Hematopoietic multipotent progenitor cell treated with erythropoietin and hydrocortisone succinate and interleukin-3 and kit ligand, for 4 days (in vitro differentiated cells): Measurements from ENCODE around the gene ABCA12.
A peak's percentile ranks its signal among the peaks of the same experiment; 100 is the strongest.
"Not testable (repeated sequence)": the region's sequence is repeated elsewhere in the genome, so short reads cannot be mapped to it uniquely, and the experiment has no call there.

Experiments
- DNase-seq: peaks from one replicate; pipeline ENCODE4 v3.0.0-alpha.2; 2015

Gene ABCA12

GRCh38 chr2:215138479-215138878 is at the start of gene ABCA12:
TSS of gene ABCA12 (minus strand) at chr2:215138626. CDS start at chr2:215138208, 418 bp downstream.
- no peak for DNase-seq

GRCh38 chr2:215188078-215188477 is 49.7 kb upstream of the ABCA12 start:
- DNase-seq, result peak; percentile 18

GRCh38 chr2:215186021-215186420 is 47.6 kb upstream of the ABCA12 start:
- no peak for DNase-seq

GRCh38 chr2:215178121-215178520 is 39.7 kb upstream of the ABCA12 start:
- DNase-seq, result no peak

GRCh38 chr2:215171796-215172195 is 33.4 kb upstream of the ABCA12 start:
- no peak for DNase-seq

GRCh38 chr2:215171151-215171550 is 32.7 kb upstream of the ABCA12 start:
- DNase-seq, result peak; percentile 4

- not testable (repeated sequence) for DNase-seq
Observed at GRCh38 chr2:215166505-215166904, 28.1 kb upstream of the ABCA12 start.

GRCh38 chr2:215163319-215163718 is 24.9 kb upstream of the ABCA12 start:
- not testable (repeated sequence) for DNase-seq

- no peak for DNase-seq
Observed at GRCh38 chr2:215161301-215161829, 22.9 kb upstream of the ABCA12 start.

- no peak for DNase-seq
Observed at GRCh38 chr2:215160081-215160480, 21.7 kb upstream of the ABCA12 start.

- no peak for DNase-seq
Observed at GRCh38 chr2:215156453-215156852, 18.0 kb upstream of the ABCA12 start.

- DNase-seq, result no peak
Observed at GRCh38 chr2:215149894-215150293, 11.5 kb upstream of the ABCA12 start.

- DNase-seq, result no peak
Observed at GRCh38 chr2:215149486-215149885, 11.1 kb upstream of the ABCA12 start.

- no peak for DNase-seq
Observed at GRCh38 chr2:215149060-215149459, 10.6 kb upstream of the ABCA12 start.

- DNase-seq, result no peak
Observed at GRCh38 chr2:215145611-215146010, 7.2 kb upstream of the ABCA12 start.

- no peak for DNase-seq
Observed at GRCh38 chr2:215144106-215144875, 5.9 kb upstream of the ABCA12 start.

GRCh38 chr2:215143458-215143857 is 5.0 kb upstream of the ABCA12 start:
- DNase-seq, result no peak

- no peak for DNase-seq
Observed at GRCh38 chr2:215141706-215142105, 3.3 kb upstream of the ABCA12 start.

- DNase-seq, result no peak
Observed at GRCh38 chr2:215140166-215140707, 1.8 kb upstream of the ABCA12 start.

GRCh38 chr2:215137741-215138340 is 585 bp downstream of the ABCA12 start:
- no peak for DNase-seq

- DNase-seq, result no peak
Observed at GRCh38 chr2:215137329-215137686, 1.1 kb downstream of the ABCA12 start.

GRCh38 chr2:215136669-215137328 is 1.6 kb downstream of the ABCA12 start:
- DNase-seq, result no peak

GRCh38 chr2:215120401-215120800 is 18.0 kb downstream of the ABCA12 start:
- DNase-seq, result no peak

GRCh38 chr2:215119847-215120246 is 18.6 kb downstream of the ABCA12 start:
- DNase-seq, result no peak
